Measurements from ENCODE around the gene MYL4.

DNA sequence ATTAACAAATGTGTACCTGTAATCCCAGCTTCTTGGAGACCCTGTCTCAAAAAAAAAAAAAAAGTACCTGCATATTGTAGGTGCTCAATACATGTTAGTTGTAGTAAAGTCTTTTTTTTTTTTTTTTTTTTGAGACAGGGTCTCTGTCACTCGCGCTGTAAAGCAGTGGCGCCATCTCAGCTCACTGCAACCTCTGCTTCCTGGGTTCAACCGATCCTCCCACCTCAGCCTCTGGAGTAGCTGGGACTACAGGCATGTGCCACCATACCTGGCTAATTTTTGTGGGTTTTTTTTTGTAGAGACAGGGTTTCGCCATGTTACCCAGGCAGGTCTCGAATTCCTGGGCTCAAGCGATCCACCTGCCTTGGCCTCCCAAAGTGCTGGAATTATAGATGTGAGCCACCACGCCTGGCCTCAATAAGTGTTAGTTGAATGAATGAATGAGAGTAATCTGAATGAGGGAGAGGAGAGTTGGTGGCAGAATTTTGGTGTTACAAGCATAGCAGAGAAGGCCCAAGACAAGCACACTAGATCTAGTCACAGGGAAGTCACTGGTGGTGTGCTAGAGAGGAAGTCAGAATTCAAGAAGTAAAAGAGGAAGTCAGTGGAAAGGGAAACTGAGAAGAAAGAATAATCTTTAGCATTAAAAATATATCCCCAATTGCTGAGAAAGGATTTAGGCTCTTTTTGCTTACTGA lies 9.4 kb upstream of the MYL4 start:
- TF ChIP-seq EP300 (IDR thresholded peaks at IDR 0.05; ENCODE audit: borderline replicate concordance in 1 of 2, low read depth in 1 of 2, low read length in 1 of 2) (no peak), TEAD4 (IDR thresholded peaks at IDR 0.05; ENCODE audit: borderline replicate concordance, insufficient read depth) (no peak), SMC3 (IDR thresholded peaks at IDR 0.05; ENCODE audit: low read depth, low read length) (no peak), GABPA (IDR thresholded peaks at IDR 0.05; ENCODE audit: low read depth) (no peak)
- TF ChIP-seq, protein P1, sequence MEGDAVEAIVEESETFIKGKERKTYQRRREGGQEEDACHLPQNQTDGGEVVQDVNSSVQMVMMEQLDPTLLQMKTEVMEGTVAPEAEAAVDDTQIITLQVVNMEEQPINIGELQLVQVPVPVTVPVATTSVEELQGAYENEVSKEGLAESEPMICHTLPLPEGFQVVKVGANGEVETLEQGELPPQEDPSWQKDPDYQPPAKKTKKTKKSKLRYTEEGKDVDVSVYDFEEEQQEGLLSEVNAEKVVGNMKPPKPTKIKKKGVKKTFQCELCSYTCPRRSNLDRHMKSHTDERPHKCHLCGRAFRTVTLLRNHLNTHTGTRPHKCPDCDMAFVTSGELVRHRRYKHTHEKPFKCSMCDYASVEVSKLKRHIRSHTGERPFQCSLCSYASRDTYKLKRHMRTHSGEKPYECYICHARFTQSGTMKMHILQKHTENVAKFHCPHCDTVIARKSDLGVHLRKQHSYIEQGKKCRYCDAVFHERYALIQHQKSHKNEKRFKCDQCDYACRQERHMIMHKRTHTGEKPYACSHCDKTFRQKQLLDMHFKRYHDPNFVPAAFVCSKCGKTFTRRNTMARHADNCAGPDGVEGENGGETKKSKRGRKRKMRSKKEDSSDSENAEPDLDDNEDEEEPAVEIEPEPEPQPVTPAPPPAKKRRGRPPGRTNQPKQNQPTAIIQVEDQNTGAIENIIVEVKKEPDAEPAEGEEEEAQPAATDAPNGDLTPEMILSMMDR (IDR thresholded peaks at IDR 0.05): no peak
- TF ChIP-seq, protein P2, sequence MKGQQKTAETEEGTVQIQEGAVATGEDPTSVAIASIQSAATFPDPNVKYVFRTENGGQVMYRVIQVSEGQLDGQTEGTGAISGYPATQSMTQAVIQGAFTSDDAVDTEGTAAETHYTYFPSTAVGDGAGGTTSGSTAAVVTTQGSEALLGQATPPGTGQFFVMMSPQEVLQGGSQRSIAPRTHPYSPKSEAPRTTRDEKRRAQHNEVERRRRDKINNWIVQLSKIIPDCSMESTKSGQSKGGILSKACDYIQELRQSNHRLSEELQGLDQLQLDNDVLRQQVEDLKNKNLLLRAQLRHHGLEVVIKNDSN (IDR thresholded peaks at IDR 0.05; ENCODE audit: borderline replicate concordance, low read depth): no peak
- TF ChIP-seq, protein P3, sequence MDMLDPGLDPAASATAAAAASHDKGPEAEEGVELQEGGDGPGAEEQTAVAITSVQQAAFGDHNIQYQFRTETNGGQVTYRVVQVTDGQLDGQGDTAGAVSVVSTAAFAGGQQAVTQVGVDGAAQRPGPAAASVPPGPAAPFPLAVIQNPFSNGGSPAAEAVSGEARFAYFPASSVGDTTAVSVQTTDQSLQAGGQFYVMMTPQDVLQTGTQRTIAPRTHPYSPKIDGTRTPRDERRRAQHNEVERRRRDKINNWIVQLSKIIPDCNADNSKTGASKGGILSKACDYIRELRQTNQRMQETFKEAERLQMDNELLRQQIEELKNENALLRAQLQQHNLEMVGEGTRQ (IDR thresholded peaks at IDR 0.05; ENCODE audit: borderline replicate concordance, low read depth, low read length): no peak
- TF ChIP-seq, protein P4, sequence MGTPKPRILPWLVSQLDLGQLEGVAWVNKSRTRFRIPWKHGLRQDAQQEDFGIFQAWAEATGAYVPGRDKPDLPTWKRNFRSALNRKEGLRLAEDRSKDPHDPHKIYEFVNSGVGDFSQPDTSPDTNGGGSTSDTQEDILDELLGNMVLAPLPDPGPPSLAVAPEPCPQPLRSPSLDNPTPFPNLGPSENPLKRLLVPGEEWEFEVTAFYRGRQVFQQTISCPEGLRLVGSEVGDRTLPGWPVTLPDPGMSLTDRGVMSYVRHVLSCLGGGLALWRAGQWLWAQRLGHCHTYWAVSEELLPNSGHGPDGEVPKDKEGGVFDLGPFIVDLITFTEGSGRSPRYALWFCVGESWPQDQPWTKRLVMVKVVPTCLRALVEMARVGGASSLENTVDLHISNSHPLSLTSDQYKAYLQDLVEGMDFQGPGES (IDR thresholded peaks at IDR 0.05; ENCODE audit: low read depth, low read length): no peak
